Measurements from ENCODE around the gene INO80B. TPM values are rescaled to one million over a fixed set of nuclear protein-coding genes. Genes with fewer than 3 reads are reported as not detected.
"Not testable (repeated sequence)": the region's sequence is repeated elsewhere in the genome, so short reads cannot be mapped to it uniquely, and the experiment has no call there.

Gene INO80B
- total RNA-seq, 1 experiment from 2014 or later = 24.0 TPM

DNA sequence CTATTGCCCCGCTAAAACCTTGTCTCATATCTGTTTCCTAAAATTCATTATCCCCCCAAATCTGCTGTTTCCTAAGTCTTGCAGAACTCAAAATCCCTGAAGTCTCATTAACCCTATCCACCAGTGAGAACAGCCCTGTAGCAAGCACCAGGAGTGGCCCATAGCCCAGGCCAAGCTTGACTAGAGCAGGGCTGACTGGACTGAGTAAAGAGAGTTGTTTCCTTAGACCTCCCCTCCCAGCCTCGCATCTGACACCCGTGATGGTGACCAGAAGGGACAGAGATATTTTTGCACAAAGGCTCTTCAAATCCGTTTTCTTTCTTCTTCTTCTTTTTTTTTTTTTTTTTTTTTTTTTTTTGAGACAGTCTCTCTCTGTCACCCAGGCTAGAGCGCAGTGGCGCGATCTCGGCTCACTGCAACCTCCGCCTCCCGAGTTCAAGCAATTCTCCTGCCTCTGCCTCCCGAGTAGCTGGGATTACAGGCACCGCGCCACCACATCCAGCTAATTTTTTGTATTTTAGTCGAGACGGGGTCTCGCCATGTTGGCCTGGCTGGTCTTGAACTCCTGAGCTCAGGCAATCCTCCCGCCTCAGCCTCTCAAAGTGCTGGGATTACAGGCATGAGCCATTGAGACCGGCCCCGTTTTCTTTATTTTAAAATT is 34.3 kb upstream of the INO80B start:
- BruUV-seq (replicated peaks); H2AFZ ChIP-seq (ENCODE audit: low read depth, low read length, poor library complexity, severe bottlenecking); intact Hi-C loops (cut with micrococcal nuclease); CTCF ChIA-PET; DNase-seq (ENCODE audit: low read depth, low spot score); ATAC-seq; H3K9me3 ChIP-seq (ENCODE audit: control insufficient read depth in 1 of 2, insufficient read depth in 1 of 2, low read depth in 1 of 2, low read length in 2 of 2); H3K27me3 ChIP-seq (ENCODE audit: insufficient read depth, low read length); H3K36me3 ChIP-seq (ENCODE audit: control insufficient read depth in 1 of 2, insufficient read depth in 2 of 2, low read length in 2 of 2); H3K9me2 ChIP-seq (ENCODE audit: insufficient read depth); RAD21 ChIA-PET (ENCODE audit: low non-redundant PET in 1 of 2, low total read pairs in 2 of 2, uncharacterized antibody in 2 of 2, unreplicated experiment in 2 of 2); H3K79me2 ChIP-seq (ENCODE audit: insufficient read depth, low read length); POLR2A ChIA-PET; H4K20me1 ChIP-seq (ENCODE audit: insufficient read depth): not testable (repeated sequence)
- Histone ChIP-seq H3K4me3 (replicated peaks in 1 of 2; ENCODE audit: low read depth in 1 of 2, low read length in 2 of 2) (peak overlapping the region; percentile 82 to 85), H3K4me2 (ENCODE audit: low read length) (peak overlapping the region; percentile 89), H3K27ac (ENCODE audit: low read depth, low read length) (peak overlapping the region; percentile 54; the same call in 1 of the 2 replicates), H3K9ac (ENCODE audit: low read length) (peak overlapping the region; percentile 71), H3K4me1 (ENCODE audit: control insufficient read depth in 1 of 2, insufficient read depth in 2 of 2, low read length in 2 of 2) (peaks cover 0 to 33% of the 10 kb centered on the region in 2 experiments; a peak in 3 of 4 replicates)

DNA sequence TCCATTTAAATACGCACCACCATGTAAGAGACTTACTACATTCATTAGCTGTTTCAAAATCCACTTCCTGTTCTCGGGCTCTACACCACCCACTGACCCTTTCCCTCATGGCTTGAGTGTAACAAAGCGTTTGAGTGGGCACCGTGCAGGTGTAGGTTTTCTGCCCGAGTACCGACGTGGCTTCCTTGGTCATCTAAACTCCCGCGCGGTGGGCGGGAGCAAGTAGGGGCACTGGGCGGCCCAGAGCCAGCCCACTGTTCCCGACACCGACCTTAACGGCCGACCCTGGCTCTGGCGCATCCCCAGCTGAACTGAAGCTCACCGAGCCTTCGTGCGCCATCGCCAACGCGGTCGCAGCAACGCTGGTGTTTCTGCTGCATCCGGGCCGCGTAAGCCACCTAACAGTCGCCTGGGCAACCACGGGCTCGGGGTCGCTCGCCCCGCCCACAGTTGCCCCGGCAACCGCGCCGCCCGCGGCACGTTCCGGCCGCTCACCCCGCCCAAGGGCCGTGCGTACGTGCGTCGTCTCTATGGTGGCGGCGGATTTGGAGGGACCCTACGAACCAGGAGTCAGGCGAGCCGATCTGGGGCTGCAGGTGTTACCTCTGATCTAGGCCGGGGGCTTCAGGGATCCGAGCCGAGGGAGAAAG is 33.5 kb upstream of the INO80B start, which contains the start of the genes C2orf81 and WDR54:
Gene C2orf81, minus strand, starts transcription at position 399 of the 650 bp plus-strand sequence. Its CDS starts 59 bp downstream, at position 340.
Gene WDR54, plus strand, starts transcription at position 510 of the 650 bp plus-strand sequence. CDS start 424 bp downstream, outside the sequence.
- H3K4me1 ChIP-seq (ENCODE audit: control insufficient read depth in 1 of 2, insufficient read depth in 2 of 2, low read length in 2 of 2) = peaks cover 0 to 33% of the 10 kb centered on the region in 2 experiments; a peak in 3 of 4 replicates
- peak; percentile 89 for ATAC-seq
- DNase-seq (ENCODE audit: low read depth, low spot score) = peak; percentile 79
- H3K4me3 ChIP-seq (replicated peaks in 1 of 2; ENCODE audit: low read depth in 1 of 2, low read length in 2 of 2) = peak within 1 kb of the TSS; percentile 82 to 85
- ChIA-PET POLR2A (no interaction called here), CTCF (no interaction called here), RAD21 (ENCODE audit: low non-redundant PET in 1 of 2, low total read pairs in 2 of 2, uncharacterized antibody in 2 of 2, unreplicated experiment in 2 of 2) (no interaction called here)
- H4K20me1 ChIP-seq (ENCODE audit: insufficient read depth) = no peaks in the 10 kb centered on the region
- H3K27ac ChIP-seq (ENCODE audit: low read depth, low read length) = peak within 1 kb of the TSS; percentile 54
- intact Hi-C loops (cut with micrococcal nuclease) = no loop called here
- H3K36me3 ChIP-seq (ENCODE audit: control insufficient read depth in 1 of 2, insufficient read depth in 2 of 2, low read length in 2 of 2) = peaks cover 4 to 11% of the 10 kb centered on the region in 2 experiments; a peak in 3 of 4 replicates
- no TSS peak for BruUV-seq (replicated peaks)
- TF ChIP-seq EZH2 (IDR thresholded peaks at IDR 0.05) (no peak), TCF7L2 (IDR thresholded peaks at IDR 0.05; ENCODE audit: borderline replicate concordance, extremely low read depth, insufficient read depth, insufficient read length) (peak; percentile 24), ZNF274 (IDR thresholded peaks at IDR 0.05; ENCODE audit: low read depth, low read length) (no peak), POLR2AphosphoS5 (IDR thresholded peaks at IDR 0.05; ENCODE audit: low read depth, low read length) (peak; percentile 86), EGR1 (IDR thresholded peaks at IDR 0.05; ENCODE audit: low read depth) (no peak), CBX3 (IDR thresholded peaks at IDR 0.05; ENCODE audit: low read depth) (no peak), POLR2A (IDR thresholded peaks at IDR 0.05; ENCODE audit: borderline replicate concordance, extremely low read depth, insufficient read depth, insufficient read length) (peak; percentile 60), YY1 (IDR thresholded peaks at IDR 0.05; ENCODE audit: extremely low read depth, insufficient replicate concordance, low read depth, low read length) (peak; percentile 85)
- TF ChIP-seq, protein P1, sequence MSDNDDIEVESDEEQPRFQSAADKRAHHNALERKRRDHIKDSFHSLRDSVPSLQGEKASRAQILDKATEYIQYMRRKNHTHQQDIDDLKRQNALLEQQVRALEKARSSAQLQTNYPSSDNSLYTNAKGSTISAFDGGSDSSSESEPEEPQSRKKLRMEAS (IDR thresholded peaks at IDR 0.05) = peak; percentile 96
- no peaks in the 10 kb centered on the region for H3K9me3 ChIP-seq (ENCODE audit: control insufficient read depth in 1 of 2, insufficient read depth in 1 of 2, low read depth in 1 of 2, low read length in 2 of 2)
- H3K27me3 ChIP-seq (ENCODE audit: insufficient read depth, low read length) = no peaks in the 10 kb centered on the region
- no peaks in the 10 kb centered on the region for H3K9me2 ChIP-seq (ENCODE audit: insufficient read depth)
- H3K9ac ChIP-seq (ENCODE audit: low read length) = peak within 1 kb of the TSS; percentile 71
- peak within 1 kb of the TSS; percentile 89 for H3K4me2 ChIP-seq (ENCODE audit: low read length)
- H3K79me2 ChIP-seq (ENCODE audit: insufficient read depth, low read length) = no peaks in the 10 kb centered on the region
- no peak within 1 kb of the TSS for H2AFZ ChIP-seq (ENCODE audit: low read depth, low read length, poor library complexity, severe bottlenecking)

Measured in HCT116 (cell line).